IPS-15b (cell line): Measurements from ENCODE around the gene KIAA1191.
"Not testable (repeated sequence)": the region's sequence is repeated elsewhere in the genome, so short reads cannot be mapped to it uniquely, and the experiment has no call there.

Source experiments
- H3K27me3 ChIP-seq: one replicate; pipeline ENCODE4 v1.6.1; 2013; ENCODE audit warnings: low read length; ENCODE audit not compliant: control insufficient read depth, insufficient read depth
- H3K36me3 ChIP-seq: one replicate; pipeline ENCODE4 v1.6.1; 2013; ENCODE audit warnings: low read length; ENCODE audit not compliant: control insufficient read depth, insufficient read depth
- H3K4me1 ChIP-seq: one replicate; pipeline ENCODE4 v1.6.1; 2013; ENCODE audit warnings: mild to moderate bottlenecking, low read length; ENCODE audit not compliant: control insufficient read depth, insufficient read depth
- H3K4me3 ChIP-seq: one replicate; pipeline ENCODE4 v1.5.1; 2013; ENCODE audit warnings: low read depth, low read length
- H3K9ac ChIP-seq: one replicate; pipeline ENCODE4 v1.6.1; 2013; ENCODE audit warnings: low read depth, mild to moderate bottlenecking, low read length
- H3K9me3 ChIP-seq: one replicate; pipeline ENCODE4 v1.6.1; 2013; ENCODE audit warnings: mild to moderate bottlenecking, low read length; ENCODE audit not compliant: control insufficient read depth, insufficient read depth

KIAA1191 gene

GRCh38 chr5:176320577-176320976, 41.0 kb downstream of the KIAA1191 start:
- no peak overlapping the region for H3K9ac ChIP-seq
- H3K27me3 ChIP-seq: no peaks in the 10 kb centered on the region
- H3K4me3 ChIP-seq: no peak overlapping the region
- no peaks in the 10 kb centered on the region for H3K4me1 ChIP-seq
- no peaks in the 10 kb centered on the region for H3K9me3 ChIP-seq
- H3K36me3 ChIP-seq: no peaks in the 10 kb centered on the region

- no peak overlapping the region for H3K4me3 ChIP-seq
- no peak overlapping the region for H3K9ac ChIP-seq
- H3K4me1 ChIP-seq: no peaks in the 10 kb centered on the region
- no peaks in the 10 kb centered on the region for H3K27me3 ChIP-seq
- no peaks in the 10 kb centered on the region for H3K9me3 ChIP-seq
- H3K36me3 ChIP-seq: no peaks in the 10 kb centered on the region
Observed at GRCh38 chr5:176319827-176320554, 41.6 kb downstream of the KIAA1191 start.

GRCh38 chr5:176317534-176318374, 43.8 kb downstream of the KIAA1191 start:
- no peaks in the 10 kb centered on the region for H3K4me1 ChIP-seq
- H3K27me3 ChIP-seq: no peaks in the 10 kb centered on the region
- no peak overlapping the region for H3K9ac ChIP-seq
- H3K9me3 ChIP-seq: no peaks in the 10 kb centered on the region
- H3K4me3 ChIP-seq: no peak overlapping the region
- no peaks in the 10 kb centered on the region for H3K36me3 ChIP-seq

- H3K4me3 ChIP-seq, H3K4me1 ChIP-seq, H3K9ac ChIP-seq, H3K27me3 ChIP-seq, H3K36me3 ChIP-seq, H3K9me3 ChIP-seq: not testable (repeated sequence)
Observed at GRCh38 chr5:176305356-176305755, 56.2 kb downstream of the KIAA1191 start.
